Caco-2 (cell line): ENCODE results near the gene HDAC9. TPM values are rescaled to one million over a fixed set of nuclear protein-coding genes. Genes with fewer than 3 reads are reported as not detected.

Experiments
- BruUV-seq: library from RNA; stranded (reverse); fragments of 400-500 nt; replicated peaks from 2 replicates; lab custom pipeline; 2021; lab: Mats Ljungman, UMichigan
- CTCF ChIA-PET: fragments of 300-600 bp; sonication (Branson Sonifier 250); formaldehyde crosslinking; loops from one replicate; lab custom pipeline; 2022; ENCODE audit warnings: antibody characterized with exemption; lab: Charles Lee
- POLR2A ChIA-PET: fragments of 300-600 bp; sonication (Branson Sonifier 250); formaldehyde crosslinking; loops from one replicate; lab custom pipeline; 2022; ENCODE audit warnings: antibody characterized with exemption; lab: Charles Lee
- DNase-seq, 2 experiments: peaks; one replicate each; pipeline versions ENCODE4 v3.0.0 to v3.0.0-alpha.2; 2020 to 2022
- H3K27me3 ChIP-seq: replicated peaks from 2 replicates; pipeline ENCODE4 v1.6.0; 2011; ENCODE audit warnings: low read length; ENCODE audit not compliant: control insufficient read depth, insufficient read depth
- H3K36me3 ChIP-seq: 2 replicates; pipeline ENCODE4 v1.5.1; 2011; ENCODE audit warnings: low read length; ENCODE audit not compliant: control insufficient read depth, insufficient read depth
- H3K4me1 ChIP-seq: fragments of 250-450 bp; sonication (Bioruptor Pico); 2 replicates; pipeline ENCODE4 v1.5.1; 2020; ENCODE audit warnings: mild to moderate bottlenecking
- H3K4me3 ChIP-seq: 2 replicates; pipeline ENCODE4 v1.5.1; 2011; ENCODE audit warnings: low read depth, mild to moderate bottlenecking, control low read depth, low read length
- H3K9me3 ChIP-seq: fragments of 250-450 bp; sonication (Bioruptor Pico); 2 replicates; pipeline ENCODE4 v1.5.1; 2020; ENCODE audit warnings: mild to moderate bottlenecking, moderate library complexity
- H3K27ac Mint-ChIP-seq: one replicate; pipeline ENCODE4 v1.8.0; 2022; ENCODE audit warnings: mixed read lengths; ENCODE audit not compliant: unreplicated experiment
- H3K27me3 Mint-ChIP-seq: one replicate; pipeline ENCODE4 v1.8.0; 2022; ENCODE audit warnings: mixed read lengths; ENCODE audit not compliant: insufficient read depth, unreplicated experiment
- H3K36me3 Mint-ChIP-seq: one replicate; pipeline ENCODE4 v1.8.0; 2022; ENCODE audit warnings: mild to moderate bottlenecking, mixed read lengths; ENCODE audit not compliant: insufficient read depth, unreplicated experiment
- H3K4me1 Mint-ChIP-seq: one replicate; pipeline ENCODE4 v1.8.0; 2022; ENCODE audit warnings: low read depth, mixed read lengths; ENCODE audit not compliant: unreplicated experiment
- H3K4me3 Mint-ChIP-seq: one replicate; pipeline ENCODE4 v1.8.0; 2022; ENCODE audit warnings: mild to moderate bottlenecking, moderate library complexity, mixed read lengths; ENCODE audit not compliant: unreplicated experiment
- H3K9me3 Mint-ChIP-seq: one replicate; pipeline ENCODE4 v1.8.0; 2022; ENCODE audit warnings: mixed read lengths; ENCODE audit not compliant: unreplicated experiment
- CTCF ChIP-seq, 2 experiments: fragments of 200-600 bp in 1 of 2; IDR thresholded peaks; 1 replicate in 1 of 2; 2 replicates in 1 of 2; pipeline versions ENCODE4 v1.5.1 to v1.8.0; 2011 to 2022; ENCODE audit warnings: antibody characterized with exemption in 1 of 2, control low read depth in 1 of 2, inconsistent platforms in 1 of 2, low read depth in 1 of 2, low read length in 1 of 2, mild to moderate bottlenecking in 1 of 2, moderate library complexity in 1 of 2; ENCODE audit not compliant: insufficient read depth in 1 of 2, severe bottlenecking in 1 of 2, unreplicated experiment in 1 of 2
- intact Hi-C: fragments of 100-400 bp; cut with micrococcal nuclease; formaldehyde crosslinking; loops from one replicate; pipeline ENCODE4 v1.10.0; 2022; ENCODE audit not compliant: unreplicated experiment
- total RNA-seq: library from RNA; stranded (reverse); gene quantifications from 2 replicates; pipeline ENCODE4 v1.2.3, GENCODE V29; 2022

The HDAC9 gene
- total RNA-seq, 1 experiment from 2014 or later, result 0.27 TPM

- BruUV-seq, result no TSS peak
- ChIA-PET CTCF (no interaction called here), POLR2A (no interaction called here)
- Histone ChIP-seq H3K27me3 (no peaks in the 10 kb centered on the region), H3K9me3 (no peaks in the 10 kb centered on the region), H3K36me3 (no peaks in the 10 kb centered on the region), H3K4me3 (no peak overlapping the region), H3K4me1 (no peaks in the 10 kb centered on the region)
- H3K27me3 Mint-ChIP-seq, result peaks cover 3% of the 10 kb centered on the region
- no peaks in the 10 kb centered on the region for H3K9me3 Mint-ChIP-seq
- DNase-seq, result no peak
- H3K36me3 Mint-ChIP-seq, result no peaks in the 10 kb centered on the region
- no peaks in the 10 kb centered on the region for H3K4me1 Mint-ChIP-seq
- no peak for TF ChIP-seq CTCF (IDR thresholded peaks at IDR 0.05; ENCODE audit: insufficient read depth in 1 of 2, low read depth in 1 of 2, low read length in 1 of 2, severe bottlenecking in 1 of 2, unreplicated experiment in 1 of 2)
- no peak overlapping the region for H3K4me3 Mint-ChIP-seq
- H3K27ac Mint-ChIP-seq, result no peak overlapping the region
- intact Hi-C loops, result no loop called here
Observed at GRCh38 chr7:18913106-18913505, 417.6 kb downstream of the HDAC9 start.

GRCh38 chr7:18916826-18917225 is 421.3 kb downstream of the HDAC9 start:
- Histone ChIP-seq H3K27me3 (no peaks in the 10 kb centered on the region), H3K4me3 (no peak overlapping the region), H3K36me3 (no peaks in the 10 kb centered on the region), H3K4me1 (no peaks in the 10 kb centered on the region), H3K9me3 (no peaks in the 10 kb centered on the region)
- H3K27ac Mint-ChIP-seq, result no peak overlapping the region
- no peaks in the 10 kb centered on the region for H3K27me3 Mint-ChIP-seq
- no peaks in the 10 kb centered on the region for H3K36me3 Mint-ChIP-seq
- ChIA-PET POLR2A (no interaction called here), CTCF (no interaction called here)
- no peaks in the 10 kb centered on the region for H3K9me3 Mint-ChIP-seq
- intact Hi-C loops, result no loop called here
- no peaks in the 10 kb centered on the region for H3K4me1 Mint-ChIP-seq
- H3K4me3 Mint-ChIP-seq, result no peak overlapping the region
- no peak for DNase-seq
- no TSS peak for BruUV-seq
- TF ChIP-seq CTCF (IDR thresholded peaks at IDR 0.05; ENCODE audit: insufficient read depth in 1 of 2, low read depth in 1 of 2, low read length in 1 of 2, severe bottlenecking in 1 of 2, unreplicated experiment in 1 of 2), result no peak

- CTCF ChIA-PET, result no interaction called here
- intact Hi-C loops, result no loop called here
- no peak overlapping the region for H3K27ac Mint-ChIP-seq
- Histone ChIP-seq H3K9me3 (no peaks in the 10 kb centered on the region), H3K4me3 (no peak overlapping the region), H3K4me1 (no peaks in the 10 kb centered on the region), H3K36me3 (no peaks in the 10 kb centered on the region), H3K27me3 (no peaks in the 10 kb centered on the region)
- no peaks in the 10 kb centered on the region for H3K9me3 Mint-ChIP-seq
- H3K27me3 Mint-ChIP-seq, result peaks cover 3% of the 10 kb centered on the region
- POLR2A ChIA-PET, result no interaction called here
- no TSS peak for BruUV-seq
- TF ChIP-seq CTCF (IDR thresholded peaks at IDR 0.05; ENCODE audit: insufficient read depth in 1 of 2, low read depth in 1 of 2, low read length in 1 of 2, severe bottlenecking in 1 of 2, unreplicated experiment in 1 of 2), result no peak
- no peaks in the 10 kb centered on the region for H3K36me3 Mint-ChIP-seq
- H3K4me3 Mint-ChIP-seq, result no peak overlapping the region
- DNase-seq, result no peak
- no peaks in the 10 kb centered on the region for H3K4me1 Mint-ChIP-seq
Observed at GRCh38 chr7:18927134-18927533, 431.6 kb downstream of the HDAC9 start.
